RWPE2 (cell line): ENCODE data around the gene FUT2.

Source experiments
- ATAC-seq: fragments of 200-7000 bp; cut with Tn5 transposase; 3 replicates; pipeline ENCODE4 v1.9.1; 2021; ENCODE audit warnings: low read depth
- DNase-seq: peaks from one replicate; pipeline ENCODE4 v3.0.0-alpha.2; 2020; ENCODE audit warnings: low spot score
- H3K27ac ChIP-seq: fragments of 450-650 bp; 2 replicates; pipeline ENCODE4 v1.5.1; 2017; ENCODE audit warnings: mild to moderate bottlenecking; ENCODE audit not compliant: poor library complexity, severe bottlenecking
- H3K27me3 ChIP-seq: fragments of 250-450 bp; sonication (Bioruptor Pico); 2 replicates; pipeline ENCODE4 v1.5.1; 2021; ENCODE audit warnings: mild to moderate bottlenecking, moderate library complexity; ENCODE audit not compliant: insufficient read depth, poor library complexity, severe bottlenecking
- H3K36me3 ChIP-seq: fragments of 250-450 bp; sonication (Bioruptor Pico); 2 replicates; pipeline ENCODE4 v1.5.1; 2020; ENCODE audit warnings: low read depth, mild to moderate bottlenecking, moderate library complexity
- H3K4me1 ChIP-seq: fragments of 250-450 bp; sonication (Bioruptor Pico); 2 replicates; pipeline ENCODE4 v1.5.1; 2021; ENCODE audit warnings: mild to moderate bottlenecking, moderate library complexity; ENCODE audit not compliant: insufficient read depth, poor library complexity, severe bottlenecking
- H3K4me3 ChIP-seq: fragments of 250-450 bp; sonication (Bioruptor Pico); 2 replicates; pipeline ENCODE4 v1.5.1; 2021; ENCODE audit warnings: mild to moderate bottlenecking, moderate library complexity; ENCODE audit not compliant: severe bottlenecking
- H3K9me3 ChIP-seq: fragments of 250-450 bp; sonication (Bioruptor Pico); 2 replicates; pipeline ENCODE4 v1.5.1; 2021; ENCODE audit warnings: mild to moderate bottlenecking, moderate library complexity; ENCODE audit not compliant: severe bottlenecking
- TF ChIP-seq, protein P1 (sequence below): fragments of 450-650 bp; IDR thresholded peaks from one replicate; pipeline ENCODE4 v1.5.1; 2017; ENCODE audit warnings: mild to moderate bottlenecking, moderate library complexity; ENCODE audit not compliant: poor library complexity, severe bottlenecking

FUT2 gene

DNA sequence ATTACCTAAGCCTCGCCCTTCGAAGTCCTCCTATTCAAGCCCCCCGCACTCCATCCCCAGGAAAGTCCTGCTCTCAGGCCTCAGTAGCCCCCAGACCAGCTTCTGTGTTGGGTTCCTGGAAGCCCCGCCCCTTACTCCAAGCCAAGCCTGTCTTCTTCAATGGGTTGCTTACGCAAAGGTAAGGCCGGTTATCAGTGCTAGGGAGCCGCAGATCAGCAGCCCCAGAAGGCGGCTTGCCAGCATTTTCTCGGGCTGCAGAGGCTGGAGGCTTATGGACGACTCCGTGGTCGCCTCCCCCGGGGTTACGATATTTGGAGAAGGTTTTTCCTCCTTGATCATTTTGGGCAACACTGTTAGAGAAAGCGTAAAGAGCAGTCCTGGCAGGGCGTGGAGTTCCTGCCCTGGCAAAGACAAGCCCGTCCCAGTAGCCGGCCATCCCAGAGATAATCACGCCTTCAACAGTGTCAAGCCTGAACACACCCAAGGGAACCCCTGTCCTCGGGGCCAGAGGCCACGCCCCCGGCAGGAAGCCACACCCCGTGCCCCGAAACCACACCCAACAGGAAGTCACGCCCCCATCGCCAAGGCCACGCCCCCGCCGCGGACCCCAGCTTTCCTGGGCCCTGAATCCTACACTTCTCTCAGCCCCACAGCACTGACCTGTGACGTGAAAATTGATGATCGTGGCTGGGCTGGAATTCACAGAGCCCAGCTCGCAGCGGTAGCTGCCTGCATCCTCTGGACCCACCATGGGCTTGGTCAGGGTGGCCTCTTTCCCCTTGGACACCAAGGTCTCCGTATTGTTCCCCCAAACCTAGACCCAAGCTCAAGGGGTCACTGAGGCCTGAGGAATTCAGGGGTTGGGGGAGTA, 45.6 kb downstream of the FUT2 start:
- no peaks in the 10 kb centered on the region for H3K27me3 ChIP-seq
- TF ChIP-seq, protein P1, sequence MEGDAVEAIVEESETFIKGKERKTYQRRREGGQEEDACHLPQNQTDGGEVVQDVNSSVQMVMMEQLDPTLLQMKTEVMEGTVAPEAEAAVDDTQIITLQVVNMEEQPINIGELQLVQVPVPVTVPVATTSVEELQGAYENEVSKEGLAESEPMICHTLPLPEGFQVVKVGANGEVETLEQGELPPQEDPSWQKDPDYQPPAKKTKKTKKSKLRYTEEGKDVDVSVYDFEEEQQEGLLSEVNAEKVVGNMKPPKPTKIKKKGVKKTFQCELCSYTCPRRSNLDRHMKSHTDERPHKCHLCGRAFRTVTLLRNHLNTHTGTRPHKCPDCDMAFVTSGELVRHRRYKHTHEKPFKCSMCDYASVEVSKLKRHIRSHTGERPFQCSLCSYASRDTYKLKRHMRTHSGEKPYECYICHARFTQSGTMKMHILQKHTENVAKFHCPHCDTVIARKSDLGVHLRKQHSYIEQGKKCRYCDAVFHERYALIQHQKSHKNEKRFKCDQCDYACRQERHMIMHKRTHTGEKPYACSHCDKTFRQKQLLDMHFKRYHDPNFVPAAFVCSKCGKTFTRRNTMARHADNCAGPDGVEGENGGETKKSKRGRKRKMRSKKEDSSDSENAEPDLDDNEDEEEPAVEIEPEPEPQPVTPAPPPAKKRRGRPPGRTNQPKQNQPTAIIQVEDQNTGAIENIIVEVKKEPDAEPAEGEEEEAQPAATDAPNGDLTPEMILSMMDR, result no peak
- H3K4me1 ChIP-seq, result peaks cover 11% of the 10 kb centered on the region
- H3K9me3 ChIP-seq, result no peaks in the 10 kb centered on the region
- no peaks in the 10 kb centered on the region; the same call in 1 of the 2 replicates for H3K36me3 ChIP-seq
- peak; percentile 44 for ATAC-seq
- H3K4me3 ChIP-seq, result no peak overlapping the region
- no peak for DNase-seq
- H3K27ac ChIP-seq, result no peak overlapping the region

DNA sequence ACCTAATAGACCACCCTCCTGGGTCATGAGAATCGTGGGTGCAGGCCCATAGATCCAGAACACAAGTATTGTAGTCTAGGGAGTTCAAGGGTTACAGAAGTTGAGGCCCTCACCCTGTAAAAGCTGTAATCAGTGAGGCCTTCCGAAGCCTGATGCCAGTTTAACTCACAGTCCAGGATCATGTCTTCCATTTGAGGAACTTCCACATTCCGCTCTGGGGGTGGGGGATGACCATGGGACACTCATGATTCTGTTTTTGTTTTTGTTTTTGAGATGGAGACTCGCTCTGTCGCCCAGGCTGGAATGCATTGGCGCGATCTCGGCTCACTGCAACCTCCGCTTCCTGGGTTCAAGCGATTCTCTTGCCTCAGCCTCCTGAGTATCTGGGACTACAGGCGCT, 46.3 kb downstream of the FUT2 start:
- no peak overlapping the region for H3K27ac ChIP-seq
- ATAC-seq (no peak), DNase-seq (no peak)
- H3K4me1 ChIP-seq, result peaks cover 11% of the 10 kb centered on the region
- no peaks in the 10 kb centered on the region for H3K27me3 ChIP-seq
- no peak overlapping the region for H3K4me3 ChIP-seq
- TF ChIP-seq, protein P1, result no peak
- H3K9me3 ChIP-seq, result no peaks in the 10 kb centered on the region
- H3K36me3 ChIP-seq, result peaks cover 3% of the 10 kb centered on the region

DNA sequence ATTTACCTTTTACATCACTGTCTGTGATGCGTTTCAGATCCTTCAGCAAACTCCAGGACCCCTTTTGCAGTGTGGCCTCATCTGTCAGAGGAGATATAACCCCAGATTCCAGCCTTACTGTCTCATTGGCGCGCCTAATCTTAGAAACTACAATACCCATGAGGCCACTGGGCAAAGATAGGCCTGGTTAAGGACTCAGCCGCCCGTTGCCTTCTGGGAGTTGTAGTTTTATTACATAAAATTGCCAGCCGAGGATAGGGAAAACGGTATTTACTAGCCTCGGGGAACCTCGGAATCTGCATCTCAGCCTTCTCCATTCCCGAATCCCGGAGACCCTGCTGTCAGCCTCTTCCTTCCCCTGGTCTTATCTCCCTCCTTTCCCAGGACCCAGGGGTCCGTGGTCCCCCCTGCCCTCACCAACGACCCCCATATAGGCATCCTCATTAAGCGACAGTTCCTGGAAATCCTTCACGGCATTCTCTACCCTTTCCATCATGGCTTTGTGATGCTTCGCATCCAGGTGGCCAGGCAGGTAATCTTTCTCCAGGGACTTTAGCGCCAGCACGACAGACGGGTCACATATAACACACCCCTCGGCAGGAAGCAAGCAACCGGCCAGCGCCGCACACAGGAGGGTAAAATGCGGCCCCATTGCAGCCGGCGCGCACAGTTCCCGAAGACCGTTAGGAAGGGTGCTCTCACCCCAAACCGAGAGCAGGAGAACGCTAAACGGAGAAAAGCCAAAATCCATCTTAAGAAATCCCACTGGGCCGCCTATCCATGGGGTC, 49.6 kb downstream of the FUT2 start:
- DNase-seq, result no peak
- H3K36me3 ChIP-seq, result peaks cover 32% of the 10 kb centered on the region
- no peaks in the 10 kb centered on the region for H3K27me3 ChIP-seq
- H3K4me3 ChIP-seq, result no peak overlapping the region
- no peak overlapping the region for H3K27ac ChIP-seq
- TF ChIP-seq, protein P1, result no peak
- ATAC-seq, result peak; percentile 81
- H3K9me3 ChIP-seq, result no peaks in the 10 kb centered on the region
- peaks cover 11% of the 10 kb centered on the region for H3K4me1 ChIP-seq

DNA sequence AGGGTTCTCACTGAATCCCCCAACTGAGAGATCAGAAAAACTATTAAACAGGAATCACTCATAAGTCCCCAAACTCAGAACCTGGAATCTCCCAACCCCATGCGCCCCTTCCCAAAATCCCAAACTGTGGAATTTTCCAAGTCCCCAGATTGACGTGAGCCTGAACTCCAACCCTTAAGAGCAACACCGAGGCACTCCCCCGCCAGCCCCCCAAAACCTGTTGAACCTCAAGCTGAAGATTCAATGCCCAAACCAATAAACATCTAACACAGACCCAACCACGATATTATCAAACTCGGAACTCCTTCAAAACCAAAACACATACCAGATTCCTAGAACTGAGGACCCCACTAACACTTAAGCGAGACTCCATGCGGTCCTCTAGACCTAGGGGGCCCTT, 50.3 kb downstream of the FUT2 start:
- TF ChIP-seq, protein P1, result no peak
- ATAC-seq (no peak), DNase-seq (no peak)
- no peak overlapping the region for H3K4me3 ChIP-seq
- peaks cover 7% of the 10 kb centered on the region for H3K4me1 ChIP-seq
- H3K9me3 ChIP-seq, result no peaks in the 10 kb centered on the region
- H3K36me3 ChIP-seq, result peaks cover 39% of the 10 kb centered on the region
- no peaks in the 10 kb centered on the region for H3K27me3 ChIP-seq
- no peak overlapping the region for H3K27ac ChIP-seq
